GM12874 (cell line): ENCODE measurements around the gene ZNF444.

Experiments
- CTCF ChIP-seq: IDR thresholded peaks from 2 replicates; pipeline ENCODE4 v1.5.1; 2011; ENCODE audit warnings: low read depth, mild to moderate bottlenecking, control low read depth, low read length, moderate library complexity; ENCODE audit not compliant: insufficient read depth

The ZNF444 gene

DNA sequence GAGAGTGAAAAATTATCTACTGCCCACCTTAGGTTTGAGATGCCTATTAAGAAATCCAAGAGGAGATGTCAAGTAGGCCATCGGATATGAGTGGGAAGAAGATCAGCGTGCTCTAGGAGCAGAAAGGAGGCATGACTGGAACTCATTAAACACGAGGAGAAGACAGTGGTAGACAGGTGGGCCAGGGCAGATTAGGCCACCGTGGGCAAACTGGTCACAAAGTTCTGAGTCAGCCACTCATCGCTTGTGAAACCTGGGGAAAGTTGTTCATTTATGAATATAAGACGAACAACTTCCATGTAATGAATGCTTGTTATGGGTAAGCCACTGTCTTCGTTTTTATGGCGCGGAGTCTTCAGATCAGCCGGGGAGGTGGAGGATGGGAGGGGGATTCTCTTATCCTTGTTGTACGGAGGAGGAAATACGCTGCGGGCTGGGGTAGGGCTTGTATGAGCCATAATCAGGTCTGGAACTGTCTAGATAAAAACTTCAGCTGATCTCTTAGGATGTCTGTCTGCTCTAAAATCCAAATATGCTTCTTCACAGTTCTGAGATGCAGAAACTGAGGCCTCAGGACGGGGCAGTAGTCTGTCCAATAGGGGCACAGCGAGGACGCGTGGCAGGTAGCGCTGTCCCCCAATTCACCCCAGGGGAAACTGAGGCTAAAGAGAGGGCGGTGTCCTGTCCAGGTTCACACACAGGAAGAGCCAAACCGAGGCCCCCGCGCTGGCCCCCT is 1.1 kb upstream of the ZNF444 start:
- TF ChIP-seq CTCF, result no peak

- TF ChIP-seq CTCF, result no peak
These were observed 418 bp downstream of the ZNF444 start for GRCh38 chr19:56141417-56141993.

DNA sequence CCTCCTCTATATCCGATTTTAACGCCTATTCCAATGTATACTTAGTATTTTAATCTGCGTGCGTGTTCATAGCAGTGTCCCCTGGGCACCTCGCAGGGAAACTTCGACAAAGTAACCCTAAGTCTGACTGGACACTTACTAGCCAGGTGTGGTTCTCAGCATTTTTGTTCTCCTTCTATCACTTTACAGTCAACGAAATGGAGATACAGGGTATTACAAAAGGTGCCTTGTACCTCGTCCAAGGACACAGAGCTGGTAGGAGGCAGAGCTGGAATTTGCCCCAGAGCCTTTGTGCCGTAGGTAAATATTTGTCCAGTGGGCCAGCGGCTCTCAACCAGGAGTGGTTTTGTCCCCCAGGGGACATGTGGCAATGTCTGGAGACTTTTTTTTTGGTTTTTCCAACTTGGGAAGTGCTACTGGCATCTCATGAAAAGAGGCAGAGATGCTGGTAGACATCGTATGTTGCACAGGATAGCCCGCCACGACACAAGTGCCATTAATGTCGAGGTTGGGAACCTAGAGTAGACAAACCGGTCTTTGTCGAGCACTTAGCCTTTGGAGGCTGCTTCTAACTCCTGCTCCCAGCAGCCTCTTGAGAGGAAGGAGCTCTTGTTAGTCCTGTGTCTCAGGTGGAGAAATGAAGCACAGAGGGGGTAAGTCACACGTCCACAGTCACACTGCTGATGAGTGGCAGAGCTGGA is 1.1 kb downstream of the ZNF444 start:
- no peak for TF ChIP-seq CTCF

DNA sequence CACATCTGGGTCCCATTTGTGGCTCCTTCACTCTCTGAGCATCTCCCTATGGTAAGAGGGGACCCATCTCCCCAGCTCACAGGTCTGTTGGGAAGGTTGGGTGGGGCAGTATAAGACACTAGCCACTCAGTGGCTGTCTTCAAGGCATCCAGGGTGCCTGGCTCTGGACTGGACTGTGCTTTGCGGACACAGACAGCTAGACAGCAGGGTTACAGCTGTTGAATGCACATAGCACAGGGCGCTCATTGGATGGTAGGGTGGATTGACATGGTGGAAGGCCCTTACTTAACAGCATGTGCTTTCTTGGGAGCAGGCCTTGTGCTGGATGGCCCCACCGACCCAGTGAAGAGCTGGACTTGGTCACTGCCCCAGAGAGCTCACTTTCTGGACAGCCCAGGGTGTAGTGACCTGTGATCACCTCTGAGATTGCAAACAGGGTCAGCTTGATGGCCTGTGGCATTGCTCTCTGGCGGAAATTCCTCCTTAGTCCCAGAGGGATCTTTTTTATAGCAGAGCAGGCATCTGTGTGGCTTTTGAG is 1.9 kb downstream of the ZNF444 start:
- TF ChIP-seq CTCF, result no peak

DNA sequence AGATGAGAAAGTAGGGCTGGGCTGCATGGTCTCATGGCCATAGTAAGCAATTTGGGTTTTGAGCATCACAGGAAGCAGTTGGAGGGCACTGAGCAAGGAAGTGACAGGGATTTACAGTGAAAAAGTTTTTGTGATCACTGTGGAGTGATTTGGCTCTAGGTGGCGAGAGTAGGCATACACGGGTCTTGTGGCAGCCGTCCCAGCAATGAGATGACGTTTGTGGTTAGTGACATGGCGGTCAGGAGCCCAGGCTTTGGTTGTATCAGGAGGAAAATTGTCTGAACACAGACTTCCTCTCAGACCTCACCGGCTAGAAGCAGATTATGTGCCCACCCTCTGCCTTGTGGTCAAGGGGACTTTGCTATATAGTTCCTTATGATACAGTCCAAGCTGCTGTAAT is 3.3 kb downstream of the ZNF444 start:
- TF ChIP-seq CTCF, result no peak

- TF ChIP-seq CTCF, result no peak
These were observed 3.7 kb downstream of the ZNF444 start for GRCh38 chr19:56144831-56145230.

- no peak for TF ChIP-seq CTCF
These were observed 4.6 kb downstream of the ZNF444 start for GRCh38 chr19:56145698-56146097.
